NOMO-1 (cell line): Measurements from ENCODE around the gene LSR.

Experiments used
- DNase-seq, 2 experiments: peaks; one replicate each; lab custom pipeline; 2025; ENCODE audit not compliant: unreplicated experiment in 2 of 2; lab: John Stamatoyannopoulos, UW

LSR gene, protein sequence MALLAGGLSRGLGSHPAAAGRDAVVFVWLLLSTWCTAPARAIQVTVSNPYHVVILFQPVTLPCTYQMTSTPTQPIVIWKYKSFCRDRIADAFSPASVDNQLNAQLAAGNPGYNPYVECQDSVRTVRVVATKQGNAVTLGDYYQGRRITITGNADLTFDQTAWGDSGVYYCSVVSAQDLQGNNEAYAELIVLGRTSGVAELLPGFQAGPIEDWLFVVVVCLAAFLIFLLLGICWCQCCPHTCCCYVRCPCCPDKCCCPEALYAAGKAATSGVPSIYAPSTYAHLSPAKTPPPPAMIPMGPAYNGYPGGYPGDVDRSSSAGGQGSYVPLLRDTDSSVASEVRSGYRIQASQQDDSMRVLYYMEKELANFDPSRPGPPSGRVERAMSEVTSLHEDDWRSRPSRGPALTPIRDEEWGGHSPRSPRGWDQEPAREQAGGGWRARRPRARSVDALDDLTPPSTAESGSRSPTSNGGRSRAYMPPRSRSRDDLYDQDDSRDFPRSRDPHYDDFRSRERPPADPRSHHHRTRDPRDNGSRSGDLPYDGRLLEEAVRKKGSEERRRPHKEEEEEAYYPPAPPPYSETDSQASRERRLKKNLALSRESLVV

DNA sequence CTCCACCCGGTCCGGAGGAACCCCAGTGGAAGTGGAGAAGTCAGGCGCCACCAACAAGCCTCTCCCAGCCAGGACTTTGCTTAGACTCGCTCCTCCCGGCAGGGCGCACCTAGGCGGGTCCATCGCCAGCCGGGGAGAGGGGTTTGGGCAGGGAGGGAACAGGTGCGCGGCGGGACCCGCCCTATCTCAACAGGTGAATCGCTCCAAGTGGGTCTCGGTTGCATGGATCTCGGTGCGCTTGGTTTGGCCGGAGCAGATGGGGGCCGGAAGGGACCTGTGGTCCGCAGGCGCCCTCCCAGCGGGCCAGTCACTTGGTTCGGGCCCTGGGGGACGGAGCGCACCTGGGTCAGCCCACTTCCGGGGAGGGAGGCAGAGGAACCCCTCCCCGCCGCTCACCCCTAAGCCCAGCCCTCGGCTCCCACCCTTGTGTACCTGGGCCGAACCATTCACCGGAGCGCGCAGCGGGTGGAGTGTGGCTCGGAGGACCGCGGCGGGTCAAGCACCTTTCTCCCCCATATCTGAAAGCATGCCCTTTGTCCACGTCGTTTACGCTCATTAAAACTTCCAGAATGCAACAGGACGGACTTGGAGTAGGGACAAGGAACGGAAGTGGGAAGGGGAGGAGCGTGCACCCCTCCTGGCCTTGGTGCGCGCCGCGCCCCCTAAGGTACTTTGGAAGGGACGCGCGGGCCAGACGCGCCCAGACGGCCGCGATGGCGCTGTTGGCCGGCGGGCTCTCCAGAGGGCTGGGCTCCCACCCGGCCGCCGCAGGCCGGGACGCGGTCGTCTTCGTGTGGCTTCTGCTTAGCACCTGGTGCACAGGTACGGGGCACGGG is at the start of gene LSR:
Gene LSR (plus strand): TSS at position 693 of the 836 bp plus-strand sequence. CDS start 21 bp downstream, at position 714.
- no peak for DNase-seq

DNA sequence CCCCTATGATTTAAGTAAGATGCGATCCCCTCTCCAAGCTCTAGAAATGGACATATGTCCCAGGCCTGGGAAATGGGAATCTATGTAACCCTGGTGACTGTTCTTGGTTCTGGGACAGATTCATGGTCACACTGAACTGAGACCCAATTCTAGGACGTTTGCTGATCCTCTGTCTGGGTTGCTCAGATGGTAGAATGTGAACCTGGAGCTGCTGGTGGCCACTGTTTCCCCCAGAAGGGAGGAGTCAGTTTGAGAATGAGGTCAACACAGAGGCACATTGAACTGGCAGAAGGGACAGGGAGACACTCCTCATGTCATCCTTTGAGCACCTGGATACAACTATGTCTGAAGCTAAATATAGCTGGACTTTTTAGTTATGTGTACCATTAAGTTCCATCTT is 49.3 kb upstream of the LSR start:
- DNase-seq: no peak

- DNase-seq: no peak
Measured at GRCh38 chr19:35202722-35203688, 45.8 kb upstream of the LSR start.

- peak; percentile 71 to 78 for DNase-seq
Measured at GRCh38 chr19:35204799-35205732, 43.7 kb upstream of the LSR start.

GRCh38 chr19:35205733-35206323 is 43.0 kb upstream of the LSR start:
- no peak for DNase-seq

DNA sequence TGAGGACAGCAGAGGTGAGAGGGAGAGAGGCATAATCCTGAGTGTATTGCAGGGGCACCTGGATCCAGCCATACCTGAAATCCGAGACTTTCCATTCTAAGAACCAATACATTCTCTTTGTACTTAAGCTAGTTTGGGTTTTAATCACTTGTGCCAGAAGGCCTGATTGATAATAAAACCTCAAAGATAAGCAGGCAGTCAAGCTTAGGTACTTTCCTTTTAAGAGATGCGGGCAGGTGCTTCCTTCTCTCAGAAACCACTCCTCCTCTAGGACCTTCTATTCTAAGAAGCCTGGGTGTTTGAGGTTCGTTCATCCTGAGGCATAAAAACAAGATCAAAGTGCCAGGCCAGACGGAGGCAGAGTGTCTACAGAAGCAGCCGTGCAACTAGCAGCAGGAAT is 42.4 kb upstream of the LSR start:
- no peak for DNase-seq

- DNase-seq: no peak
Measured at GRCh38 chr19:35206855-35207254, 41.9 kb upstream of the LSR start.

DNA sequence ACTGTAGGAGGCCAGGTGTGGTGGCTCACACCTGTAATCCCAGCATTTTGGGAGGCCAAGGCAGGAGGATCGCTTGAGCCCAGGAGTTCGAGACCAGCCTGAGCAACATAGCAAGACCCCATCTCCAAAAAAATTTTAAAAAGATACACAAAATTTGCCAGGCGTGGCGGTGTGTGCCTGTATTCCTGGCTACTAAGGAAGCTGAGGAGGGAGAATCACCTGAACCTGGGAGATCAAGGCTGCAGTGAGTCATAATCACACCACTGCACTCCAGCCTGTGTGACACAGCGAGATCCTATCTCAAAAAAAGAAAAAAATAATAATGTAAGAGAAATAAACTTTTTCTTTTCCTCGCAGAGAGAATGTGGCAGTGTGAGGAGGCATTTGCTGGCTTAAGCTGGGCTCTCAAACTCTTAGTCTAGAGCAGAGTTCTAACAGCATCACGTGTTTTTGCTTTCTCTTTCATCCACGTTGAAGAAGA is 41.4 kb upstream of the LSR start:
- no peak for DNase-seq

- DNase-seq: no peak
Measured at GRCh38 chr19:35208121-35208520, 40.7 kb upstream of the LSR start.

GRCh38 chr19:35209646-35210045 is 39.2 kb upstream of the LSR start:
- DNase-seq: no peak

- peak; percentile 16 to 22 for DNase-seq
Measured at GRCh38 chr19:35211545-35212230, 37.1 kb upstream of the LSR start.

DNA sequence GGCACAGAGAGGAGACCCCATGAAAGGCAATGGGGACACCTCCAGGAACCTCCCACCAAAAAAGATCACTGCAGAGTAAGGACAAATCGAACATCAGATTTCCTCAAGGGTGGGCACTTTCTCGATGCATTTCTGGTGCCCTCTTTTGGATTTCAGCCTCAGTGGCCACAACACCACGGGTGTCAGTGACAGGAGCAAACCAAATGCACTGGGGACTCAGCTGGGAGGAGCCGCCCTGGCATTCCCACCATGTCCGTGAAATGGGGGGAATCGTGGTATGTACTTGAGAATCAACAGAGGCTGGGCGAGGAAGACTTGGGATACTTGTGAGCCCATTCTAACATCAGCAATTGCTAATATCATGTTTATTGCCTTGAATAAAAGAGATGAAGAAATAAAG is 36.6 kb upstream of the LSR start:
- no peak for DNase-seq

DNA sequence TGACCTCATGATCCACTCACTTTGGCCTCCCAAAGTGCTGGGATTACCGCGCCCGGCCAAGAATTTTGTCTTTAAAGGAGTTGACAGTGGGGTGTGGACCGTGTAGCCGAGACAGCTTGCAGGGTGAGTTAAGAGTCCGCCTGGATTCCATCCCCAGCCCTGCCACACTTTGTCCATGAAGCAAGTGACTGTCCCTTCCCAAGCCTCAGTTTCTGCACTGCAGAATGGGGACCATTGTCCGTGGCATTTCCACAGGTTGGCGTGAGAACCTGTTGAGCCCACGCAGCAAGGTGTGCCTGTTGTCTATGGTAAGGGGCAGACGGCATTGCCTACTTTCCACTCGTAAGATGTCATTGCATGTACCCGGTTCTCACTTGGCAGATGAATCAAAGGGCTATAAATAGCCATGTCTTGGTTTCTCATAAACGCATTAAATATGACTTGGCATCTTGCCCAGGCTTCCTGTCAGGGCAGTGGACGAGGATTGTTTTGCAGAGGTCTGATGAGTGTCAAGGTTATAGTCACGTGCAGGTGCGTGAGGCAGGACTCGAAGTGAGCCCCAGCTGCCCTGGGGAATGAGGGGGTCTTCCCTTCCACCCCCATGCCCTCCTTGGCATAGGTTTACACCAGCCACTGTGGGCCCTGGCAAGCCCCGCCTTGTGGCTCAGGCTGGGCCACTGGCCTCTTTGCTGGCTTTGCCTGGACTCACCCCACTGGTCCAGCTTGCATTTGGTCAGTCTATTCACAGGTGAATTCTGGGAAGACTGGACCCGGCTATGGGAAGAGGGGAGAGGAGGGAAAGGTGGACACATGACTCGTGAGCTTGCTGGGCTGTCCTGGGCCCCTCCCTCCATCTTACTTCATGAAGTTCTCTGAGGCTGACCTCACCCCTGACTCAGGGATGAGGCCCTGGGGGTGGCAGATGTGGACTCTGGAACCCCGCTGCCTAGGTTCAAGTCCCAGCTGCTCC is 34.9 kb upstream of the LSR start:
- DNase-seq: peak; percentile 70 to 97

- no peak for DNase-seq
Measured at GRCh38 chr19:35214766-35215422, 33.9 kb upstream of the LSR start.

GRCh38 chr19:35216016-35216832 is 32.6 kb upstream of the LSR start:
- DNase-seq: no peak
